Cardiac muscle cell (in vitro differentiated cells and primary cell): Measurements from ENCODE around the gene RBM20. TPM values are rescaled to one million over a fixed set of nuclear protein-coding genes. Genes with fewer than 3 reads are reported as not detected.
A peak's percentile ranks its signal among the peaks of the same experiment; 100 is the strongest.

Source experiments
- DNase-seq, 2 donors: peaks; one replicate each; pipeline versions ENCODE4 v3.0.0 to v3.0.0-alpha.2; 2010 to 2017; ENCODE audit warnings: low read depth in 1 of 2, low spot score in 1 of 2
- H3K27ac ChIP-seq: fragments of 200-600 bp; sonication (generic); 2 replicates; pipeline ENCODE4 v1.5.1; 2016
- H3K27me3 ChIP-seq: fragments of 200-600 bp; sonication (generic); 2 replicates; pipeline ENCODE4 v1.6.0; 2016; ENCODE audit warnings: control low read depth
- H3K36me3 ChIP-seq: fragments of 200-600 bp; sonication (generic); 2 replicates; pipeline ENCODE4 v1.5.1; 2016; ENCODE audit warnings: control low read depth
- H3K4me1 ChIP-seq: fragments of 200-600 bp; sonication (generic); 2 replicates; pipeline ENCODE4 v1.8.1; 2017; ENCODE audit warnings: low read depth, mild to moderate bottlenecking, mixed run types
- H3K4me3 ChIP-seq: fragments of 200-600 bp; sonication (generic); 2 replicates; pipeline ENCODE4 v1.5.1; 2016; ENCODE audit warnings: mild to moderate bottlenecking
- H3K9me3 ChIP-seq: fragments of 200-600 bp; sonication (generic); 2 replicates; pipeline ENCODE4 v1.5.1; 2017; ENCODE audit warnings: low read depth, mild to moderate bottlenecking, control low read depth
- CTCF ChIP-seq: IDR thresholded peaks from 2 replicates; pipeline ENCODE4 v1.5.1; 2012; ENCODE audit warnings: low read depth, mild to moderate bottlenecking, low read length
- polyA plus RNA-seq: library from polyadenylated mRNA; unstranded; fragments of >200 nt; fragmentation: Nextera tagmentation; extraction: Ambion mirVana; gene quantifications from 2 replicates; pipeline ENCODE4 v1.2.1, GENCODE V29; 2016
- total RNA-seq: library from RNA; depleted of rRNA; stranded (reverse); fragments of >200 nt; gene quantifications from 2 replicates; pipeline ENCODE4 v1.2.3, GENCODE V29; 2016

The RBM20 gene
- total and polyA plus RNA-seq, 2 experiments from 2014 or later = 19.2 to 28.5 TPM

- no peak for DNase-seq
- Histone ChIP-seq H3K27me3 (no peaks in the 10 kb centered on the region), H3K9me3 (no peaks in the 10 kb centered on the region), H3K27ac (no peak overlapping the region), H3K4me3 (no peak overlapping the region), H3K4me1 (peaks cover 44% of the 10 kb centered on the region), H3K36me3 (no peaks in the 10 kb centered on the region)
- TF ChIP-seq CTCF = no peak
These were observed 192.6 kb downstream of the RBM20 start for GRCh38 chr10:110836706-110837105.

- Histone ChIP-seq H3K36me3 (no peaks in the 10 kb centered on the region), H3K4me1 (peaks cover 44% of the 10 kb centered on the region), H3K27ac (peak overlapping the region; percentile 60), H3K9me3 (no peaks in the 10 kb centered on the region), H3K4me3 (no peak overlapping the region), H3K27me3 (no peaks in the 10 kb centered on the region)
- TF ChIP-seq CTCF = no peak
- DNase-seq = no peak
These were observed 193.5 kb downstream of the RBM20 start for GRCh38 chr10:110837418-110838171.

GRCh38 chr10:110840225-110840922, 196.2 kb downstream of the RBM20 start:
- Histone ChIP-seq H3K27ac (no peak overlapping the region), H3K27me3 (no peaks in the 10 kb centered on the region), H3K4me1 (peaks cover 25% of the 10 kb centered on the region), H3K36me3 (no peaks in the 10 kb centered on the region), H3K9me3 (no peaks in the 10 kb centered on the region), H3K4me3 (no peak overlapping the region)
- no peak for TF ChIP-seq CTCF
- no peak for DNase-seq

- Histone ChIP-seq H3K36me3 (no peaks in the 10 kb centered on the region), H3K9me3 (no peaks in the 10 kb centered on the region), H3K4me1 (peaks cover 19% of the 10 kb centered on the region), H3K27ac (no peak overlapping the region), H3K27me3 (no peaks in the 10 kb centered on the region), H3K4me3 (no peak overlapping the region)
- TF ChIP-seq CTCF = no peak
- no peak for DNase-seq
These were observed 196.8 kb downstream of the RBM20 start for GRCh38 chr10:110840923-110841428.

- no peak for DNase-seq
- Histone ChIP-seq H3K9me3 (no peaks in the 10 kb centered on the region), H3K4me3 (no peak overlapping the region), H3K27me3 (no peaks in the 10 kb centered on the region), H3K36me3 (no peaks in the 10 kb centered on the region), H3K4me1 (peaks cover 17% of the 10 kb centered on the region), H3K27ac (peak overlapping the region; percentile 13)
- no peak for TF ChIP-seq CTCF
These were observed 197.7 kb downstream of the RBM20 start for GRCh38 chr10:110841767-110842267.
